Panc1 (cell line): Measurements from ENCODE around the gene SPSB1. TPM values are rescaled to one million over a fixed set of nuclear protein-coding genes. Genes with fewer than 3 reads are reported as not detected.

Source experiments
- ATAC-seq: fragments of 200-7000 bp; cut with Tn5 transposase; 2 replicates; pipeline ENCODE4 v1.9.1; 2020; ENCODE audit warnings: mild to moderate bottlenecking, moderate library complexity
- BruUV-seq: library from RNA; stranded (reverse); fragments of 400-500 nt; replicated peaks from 2 replicates; lab custom pipeline; 2021; lab: Mats Ljungman, UMichigan
- CTCF ChIA-PET: fragments of 300-600 bp; sonication (Branson Sonifier 250); formaldehyde crosslinking; loops from one replicate; lab custom pipeline; 2022; ENCODE audit warnings: antibody characterized with exemption; lab: Charles Lee
- POLR2A ChIA-PET: fragments of 300-600 bp; sonication (Branson Sonifier 250); formaldehyde crosslinking; loops from one replicate; lab custom pipeline; 2022; ENCODE audit warnings: antibody characterized with exemption; lab: Charles Lee
- DNase-seq: peaks from one replicate; pipeline ENCODE4 v3.0.0-alpha.2; 2010; ENCODE audit warnings: low read depth, low spot score
- H3K27ac ChIP-seq: 2 replicates; pipeline ENCODE4 v1.5.1; 2011; ENCODE audit warnings: mild to moderate bottlenecking, low read length, inconsistent platforms
- H3K27me3 ChIP-seq: fragments of 200-500 bp; sonication (Bioruptor generic); 2 replicates; pipeline ENCODE4 v1.6.0; 2014; ENCODE audit warnings: low read length, inconsistent platforms; ENCODE audit not compliant: control insufficient read depth, insufficient read depth
- H3K36me3 ChIP-seq: fragments of 200-500 bp; sonication (Bioruptor generic); 2 replicates; pipeline ENCODE4 v1.5.1; 2014; ENCODE audit warnings: inconsistent platforms, mild to moderate bottlenecking, low read length, moderate library complexity; ENCODE audit not compliant: control insufficient read depth, insufficient read depth
- H3K4me1 ChIP-seq: 2 replicates; pipeline ENCODE4 v1.5.1; 2011; ENCODE audit warnings: inconsistent platforms, mild to moderate bottlenecking, low read length, moderate library complexity; ENCODE audit not compliant: control insufficient read depth, insufficient read depth
- H3K4me3 ChIP-seq, 2 experiments: 2 replicates each; pipeline ENCODE4 v1.5.1; 2011 to 2012; ENCODE audit warnings: low read depth in 2 of 2, low read length in 2 of 2, mild to moderate bottlenecking in 2 of 2, inconsistent platforms in 1 of 2, moderate library complexity in 1 of 2
- H3K9me3 ChIP-seq: fragments of 200-500 bp; sonication (Bioruptor generic); 2 replicates; pipeline ENCODE4 v1.5.1; 2014; ENCODE audit warnings: low read depth, mild to moderate bottlenecking, inconsistent platforms, low read length, moderate library complexity; ENCODE audit not compliant: control insufficient read depth, insufficient read depth
- CTCF ChIP-seq: fragments of 450-650 bp; IDR thresholded peaks from 2 replicates; pipeline ENCODE4 v1.5.1; 2017; ENCODE audit warnings: mild to moderate bottlenecking
- POLR2AphosphoS5 ChIP-seq: IDR thresholded peaks from 2 replicates; pipeline ENCODE4 v1.6.1; 2012; ENCODE audit warnings: mild to moderate bottlenecking, low read depth, low read length, moderate library complexity
- SIN3A ChIP-seq: IDR thresholded peaks from 2 replicates; pipeline ENCODE4 v1.6.1; 2012; ENCODE audit warnings: low read depth, mild to moderate bottlenecking, low read length, moderate library complexity, borderline replicate concordance; ENCODE audit not compliant: insufficient read depth
- TCF7L2 ChIP-seq: IDR thresholded peaks from 2 replicates; pipeline ENCODE4 v1.6.1; 2011; ENCODE audit warnings: mild to moderate bottlenecking, low read depth, low read length, inconsistent platforms
- in situ Hi-C: cut with HindIII; loops from 2 replicates; pipeline ENCODE4 v1.10.0; 2016; ENCODE audit warnings: low sequenced_read_pairs, low pct_unique_long_range_greater_than_20kb
- intact Hi-C: fragments of 100-400 bp; cut with micrococcal nuclease; formaldehyde crosslinking; loops from one replicate; pipeline ENCODE4 v1.10.0; 2022; ENCODE audit not compliant: unreplicated experiment
- total RNA-seq: library from RNA; stranded (reverse); gene quantifications from one replicate; pipeline ENCODE4 v1.2.1, GENCODE V29; 2021; ENCODE audit not compliant: unreplicated experiment
- TF ChIP-seq, protein P1 (sequence below), 2 experiments: IDR thresholded peaks; 2 replicates each; pipeline ENCODE4 v1.6.1; 2011 to 2012; ENCODE audit warnings: low read depth in 2 of 2, control low read depth in 1 of 2, low read length in 1 of 2, mild to moderate bottlenecking in 1 of 2, moderate library complexity in 1 of 2; ENCODE audit not compliant: insufficient read depth in 1 of 2

SPSB1 gene
- total RNA-seq, 1 experiment from 2014 or later, result 73.7 TPM

- Histone ChIP-seq H3K4me1 (peaks cover 25% of the 10 kb centered on the region), H3K9me3 (no peaks in the 10 kb centered on the region), H3K27me3 (no peaks in the 10 kb centered on the region), H3K27ac (peak overlapping the region; percentile 71), H3K36me3 (no peaks in the 10 kb centered on the region), H3K4me3 (no peak overlapping the region)
- no TSS peak for BruUV-seq
- POLR2A ChIA-PET, result no interaction called here
- TF ChIP-seq TCF7L2 (no peak), POLR2AphosphoS5 (no peak), CTCF (no peak), SIN3A (no peak)
- TF ChIP-seq, protein P1, sequence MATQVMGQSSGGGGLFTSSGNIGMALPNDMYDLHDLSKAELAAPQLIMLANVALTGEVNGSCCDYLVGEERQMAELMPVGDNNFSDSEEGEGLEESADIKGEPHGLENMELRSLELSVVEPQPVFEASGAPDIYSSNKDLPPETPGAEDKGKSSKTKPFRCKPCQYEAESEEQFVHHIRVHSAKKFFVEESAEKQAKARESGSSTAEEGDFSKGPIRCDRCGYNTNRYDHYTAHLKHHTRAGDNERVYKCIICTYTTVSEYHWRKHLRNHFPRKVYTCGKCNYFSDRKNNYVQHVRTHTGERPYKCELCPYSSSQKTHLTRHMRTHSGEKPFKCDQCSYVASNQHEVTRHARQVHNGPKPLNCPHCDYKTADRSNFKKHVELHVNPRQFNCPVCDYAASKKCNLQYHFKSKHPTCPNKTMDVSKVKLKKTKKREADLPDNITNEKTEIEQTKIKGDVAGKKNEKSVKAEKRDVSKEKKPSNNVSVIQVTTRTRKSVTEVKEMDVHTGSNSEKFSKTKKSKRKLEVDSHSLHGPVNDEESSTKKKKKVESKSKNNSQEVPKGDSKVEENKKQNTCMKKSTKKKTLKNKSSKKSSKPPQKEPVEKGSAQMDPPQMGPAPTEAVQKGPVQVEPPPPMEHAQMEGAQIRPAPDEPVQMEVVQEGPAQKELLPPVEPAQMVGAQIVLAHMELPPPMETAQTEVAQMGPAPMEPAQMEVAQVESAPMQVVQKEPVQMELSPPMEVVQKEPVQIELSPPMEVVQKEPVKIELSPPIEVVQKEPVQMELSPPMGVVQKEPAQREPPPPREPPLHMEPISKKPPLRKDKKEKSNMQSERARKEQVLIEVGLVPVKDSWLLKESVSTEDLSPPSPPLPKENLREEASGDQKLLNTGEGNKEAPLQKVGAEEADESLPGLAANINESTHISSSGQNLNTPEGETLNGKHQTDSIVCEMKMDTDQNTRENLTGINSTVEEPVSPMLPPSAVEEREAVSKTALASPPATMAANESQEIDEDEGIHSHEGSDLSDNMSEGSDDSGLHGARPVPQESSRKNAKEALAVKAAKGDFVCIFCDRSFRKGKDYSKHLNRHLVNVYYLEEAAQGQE (IDR thresholded peaks at IDR 0.05; ENCODE audit: insufficient read depth in 1 of 2, low read depth in 2 of 2, low read length in 1 of 2), result no peak
- no peak for DNase-seq
- no peak for ATAC-seq
- CTCF ChIA-PET, result no interaction called here
- in situ Hi-C loops (no loop called here), intact Hi-C loops (no loop called here)
Measured at GRCh38 chr1:9416506-9416905, 123.8 kb downstream of the SPSB1 start.

DNA sequence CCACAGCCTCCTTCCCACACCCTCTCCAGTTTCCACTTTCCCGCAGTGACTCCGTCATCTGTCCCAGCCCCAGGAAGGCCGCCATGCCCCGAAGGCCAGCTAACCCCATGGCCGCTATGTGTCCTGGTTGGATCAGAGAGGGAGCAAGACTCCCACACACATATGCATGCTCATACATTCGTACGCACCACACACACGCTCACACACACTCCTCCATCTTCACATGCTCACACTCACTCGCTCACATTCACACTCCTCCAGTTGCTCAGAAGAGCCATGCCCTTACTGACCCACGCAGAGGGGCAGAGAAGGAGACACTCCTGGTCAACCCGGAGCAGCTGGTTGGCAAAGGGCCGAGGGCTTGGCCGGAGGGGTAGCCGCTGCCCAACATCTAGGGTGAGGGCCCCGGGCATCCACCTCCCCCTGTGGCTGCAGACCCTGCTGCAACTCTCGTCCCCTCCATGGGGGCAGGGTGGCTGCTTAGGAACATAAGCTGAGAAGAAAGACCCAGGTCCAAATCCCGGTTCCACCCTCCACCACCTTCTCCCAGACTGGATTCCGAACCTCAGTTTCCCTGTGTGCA lies 124.3 kb downstream of the SPSB1 start:
- Histone ChIP-seq H3K27ac (peak overlapping the region; percentile 71; the same call in 1 of the 2 replicates), H3K27me3 (no peaks in the 10 kb centered on the region), H3K9me3 (no peaks in the 10 kb centered on the region), H3K36me3 (no peaks in the 10 kb centered on the region), H3K4me1 (peaks cover 25% of the 10 kb centered on the region), H3K4me3 (no peak overlapping the region)
- DNase-seq, result no peak
- intact Hi-C loops, result no loop called here
- ChIA-PET POLR2A (no interaction called here), CTCF (no interaction called here)
- BruUV-seq, result no TSS peak
- no peak for TF ChIP-seq CTCF
- TF ChIP-seq, protein P1 (IDR thresholded peaks at IDR 0.05; ENCODE audit: insufficient read depth in 1 of 2, low read depth in 2 of 2, low read length in 1 of 2), result no peak
- TF ChIP-seq SIN3A, result no peak
- TF ChIP-seq POLR2AphosphoS5, result no peak
- TF ChIP-seq TCF7L2, result no peak
- in situ Hi-C loops, result no loop called here
- no peak for ATAC-seq
